ENCODE data around the gene NPLOC4. TPM values are rescaled to one million over a fixed set of nuclear protein-coding genes. Genes with fewer than 3 reads are reported as not detected.

The NPLOC4 gene
- total and polyA plus RNA-seq, 4 donors, result 30.1 to 98.0 (median 51.3) TPM

DNA sequence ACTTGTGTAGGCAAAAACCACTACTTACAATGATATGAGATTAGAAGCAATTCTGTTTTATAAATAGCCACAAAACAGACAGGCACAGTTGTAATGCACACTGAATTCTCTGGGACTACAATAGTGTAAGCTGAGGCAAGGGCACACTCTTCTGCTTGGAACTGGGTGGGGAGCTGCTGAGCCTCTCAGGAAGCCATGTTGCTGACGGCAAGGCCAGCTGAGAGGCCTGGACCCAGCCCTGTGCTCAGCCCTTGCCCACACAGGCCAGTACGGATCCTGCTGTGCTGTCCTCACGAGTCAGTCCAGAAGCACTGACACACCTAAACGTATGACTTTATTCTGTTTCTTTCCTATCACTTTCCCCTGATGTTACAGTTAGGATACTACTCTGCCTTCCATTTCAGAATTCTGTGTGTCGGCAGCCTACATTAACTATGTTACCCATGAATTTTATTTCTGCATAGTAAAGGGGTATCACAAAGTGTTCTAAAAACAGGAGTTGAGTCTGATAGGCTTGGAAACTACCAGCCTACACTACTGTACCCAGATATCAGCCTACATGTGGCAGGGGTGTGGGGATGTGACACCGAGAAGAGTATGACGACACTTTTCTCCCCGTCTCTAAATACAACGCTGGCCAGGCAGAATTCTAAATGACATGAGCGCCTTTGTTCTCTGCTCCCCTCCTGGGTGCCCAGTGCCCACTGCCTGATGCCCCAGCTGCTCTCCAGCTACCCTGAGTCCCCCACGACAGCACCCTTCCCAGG, 43.6 kb downstream of the NPLOC4 start:
- Histone ChIP-seq H3K4me3 (no peak overlapping the region), H3K27ac (ENCODE audit: low read depth in 1 of 2, low read length in 1 of 2) (no peak overlapping the region), H3K9ac (ENCODE audit: insufficient read depth in 1 of 2, low read length in 2 of 2) (no peak overlapping the region), H3K9me3 (ENCODE audit: control insufficient read depth in 4 of 4, insufficient read depth in 3 of 4, low read length in 3 of 4) (no peaks in the 10 kb centered on the region), H3K27me3 (ENCODE audit: control insufficient read depth in 3 of 3, insufficient read depth in 3 of 3, low read length in 2 of 3) (no peaks in the 10 kb centered on the region), H3K4me1 (ENCODE audit: control insufficient read depth in 5 of 5, insufficient read depth in 5 of 5, low read length in 5 of 5) (no peaks in the 10 kb centered on the region), H3K36me3 (ENCODE audit: control insufficient read depth in 4 of 4, insufficient read depth in 4 of 4, low read length in 4 of 4) (peaks cover 13 to 52% (median 33%) of the 10 kb centered on the region in 4 donors)
- 94% methylated on average over 11 of the region's 11 CpGs for WGBS, 2 donors
- ATAC-seq (ENCODE audit: insufficient read depth, low FRiP score) (no peak), DNase-seq (no peak)
- TF ChIP-seq, protein P1, sequence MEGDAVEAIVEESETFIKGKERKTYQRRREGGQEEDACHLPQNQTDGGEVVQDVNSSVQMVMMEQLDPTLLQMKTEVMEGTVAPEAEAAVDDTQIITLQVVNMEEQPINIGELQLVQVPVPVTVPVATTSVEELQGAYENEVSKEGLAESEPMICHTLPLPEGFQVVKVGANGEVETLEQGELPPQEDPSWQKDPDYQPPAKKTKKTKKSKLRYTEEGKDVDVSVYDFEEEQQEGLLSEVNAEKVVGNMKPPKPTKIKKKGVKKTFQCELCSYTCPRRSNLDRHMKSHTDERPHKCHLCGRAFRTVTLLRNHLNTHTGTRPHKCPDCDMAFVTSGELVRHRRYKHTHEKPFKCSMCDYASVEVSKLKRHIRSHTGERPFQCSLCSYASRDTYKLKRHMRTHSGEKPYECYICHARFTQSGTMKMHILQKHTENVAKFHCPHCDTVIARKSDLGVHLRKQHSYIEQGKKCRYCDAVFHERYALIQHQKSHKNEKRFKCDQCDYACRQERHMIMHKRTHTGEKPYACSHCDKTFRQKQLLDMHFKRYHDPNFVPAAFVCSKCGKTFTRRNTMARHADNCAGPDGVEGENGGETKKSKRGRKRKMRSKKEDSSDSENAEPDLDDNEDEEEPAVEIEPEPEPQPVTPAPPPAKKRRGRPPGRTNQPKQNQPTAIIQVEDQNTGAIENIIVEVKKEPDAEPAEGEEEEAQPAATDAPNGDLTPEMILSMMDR (IDR thresholded peaks at IDR 0.05; ENCODE audit: control extremely low read depth, extremely low read depth), result no peak

DNA sequence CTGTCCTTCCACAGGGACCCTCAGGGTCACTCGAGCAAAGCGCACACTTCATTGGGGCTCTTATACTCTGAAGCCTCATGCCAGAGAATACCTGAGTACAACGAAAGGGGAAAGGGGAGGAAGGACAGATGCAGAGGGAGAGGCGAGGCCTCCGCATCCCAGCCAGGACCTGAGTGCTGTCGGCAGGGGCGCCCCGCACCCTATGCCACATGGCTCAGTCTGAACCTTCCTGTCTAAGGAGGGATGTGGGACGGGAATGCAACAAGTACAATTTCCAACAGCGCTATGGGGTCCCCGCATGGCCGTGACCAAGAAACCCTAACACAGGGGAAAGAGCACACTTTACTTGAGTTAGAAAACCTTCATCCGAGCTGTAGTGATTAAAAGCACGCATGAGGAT, 44.9 kb downstream of the NPLOC4 start:
- DNase-seq (no peak), ATAC-seq (ENCODE audit: insufficient read depth, low FRiP score) (no peak)

DNA sequence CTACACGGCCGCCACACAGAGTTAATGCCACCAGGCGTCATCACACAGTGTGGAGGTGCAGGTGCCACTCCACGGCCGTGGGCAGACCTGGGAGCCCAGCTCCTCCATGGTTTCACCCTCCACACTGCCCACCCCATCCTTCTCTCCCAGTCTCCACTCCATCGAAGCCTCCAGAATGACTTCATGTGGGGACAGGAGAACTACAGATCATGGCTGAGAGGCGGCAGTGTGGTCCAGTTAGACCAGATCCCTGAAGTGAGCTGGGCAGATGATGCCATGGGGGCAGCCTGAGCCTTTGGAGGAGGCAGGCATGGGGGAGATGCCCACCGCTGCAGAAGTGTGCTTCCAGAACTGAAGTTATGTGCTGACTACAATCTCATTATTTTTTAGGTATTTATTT, 46.8 kb downstream of the NPLOC4 start:
- Histone ChIP-seq H3K4me1 (ENCODE audit: control insufficient read depth in 5 of 5, insufficient read depth in 5 of 5, low read length in 5 of 5) (no peaks in the 10 kb centered on the region), H3K9me3 (ENCODE audit: control insufficient read depth in 4 of 4, insufficient read depth in 3 of 4, low read length in 3 of 4) (no peaks in the 10 kb centered on the region), H3K27me3 (ENCODE audit: control insufficient read depth in 3 of 3, insufficient read depth in 3 of 3, low read length in 2 of 3) (no peaks in the 10 kb centered on the region), H3K36me3 (ENCODE audit: control insufficient read depth in 4 of 4, insufficient read depth in 4 of 4, low read length in 4 of 4) (peaks cover 20 to 57% (median 36%) of the 10 kb centered on the region in 4 donors), H3K4me3 (no peak overlapping the region), H3K27ac (ENCODE audit: low read depth in 1 of 2, low read length in 1 of 2) (no peak overlapping the region), H3K9ac (ENCODE audit: insufficient read depth in 1 of 2, low read length in 2 of 2) (no peak overlapping the region)
- ATAC-seq (ENCODE audit: insufficient read depth, low FRiP score) (no peak), DNase-seq (no peak)
- WGBS, 2 donors, result 96% methylated on average over 8 of the region's 8 CpGs
- TF ChIP-seq, protein P1 (IDR thresholded peaks at IDR 0.05; ENCODE audit: control extremely low read depth, extremely low read depth), result no peak

More for the DNA sequence above, 44.9 kb downstream of the NPLOC4 start:
- no peaks in the 10 kb centered on the region for H3K27me3 ChIP-seq (ENCODE audit: control insufficient read depth in 3 of 3, insufficient read depth in 3 of 3, low read length in 2 of 3)
- no peak overlapping the region for H3K27ac ChIP-seq (ENCODE audit: low read depth in 1 of 2, low read length in 1 of 2)
- H3K4me1 ChIP-seq (ENCODE audit: control insufficient read depth in 5 of 5, insufficient read depth in 5 of 5, low read length in 5 of 5), result no peaks in the 10 kb centered on the region
- WGBS, 2 donors, result 96 to 99% methylated on average over 14 of the region's 14 CpGs
- H3K36me3 ChIP-seq (ENCODE audit: control insufficient read depth in 4 of 4, insufficient read depth in 4 of 4, low read length in 4 of 4), result peaks cover 16 to 50% (median 34%) of the 10 kb centered on the region in 4 donors
- H3K9ac ChIP-seq (ENCODE audit: insufficient read depth in 1 of 2, low read length in 2 of 2), result no peak overlapping the region
- H3K4me3 ChIP-seq, result no peak overlapping the region
- H3K9me3 ChIP-seq (ENCODE audit: control insufficient read depth in 4 of 4, insufficient read depth in 3 of 4, low read length in 3 of 4), result no peaks in the 10 kb centered on the region
- TF ChIP-seq, protein P1 (IDR thresholded peaks at IDR 0.05; ENCODE audit: control extremely low read depth, extremely low read depth), result no peak

Data from lung (tissue), 12 donors.